ENCODE data around the gene CFAP97D2. TPM values are rescaled to one million over a fixed set of nuclear protein-coding genes. Genes with fewer than 3 reads are reported as not detected.
A peak's percentile ranks its signal among the peaks of the same experiment; 100 is the strongest.

The CFAP97D2 gene
- total and polyA plus RNA-seq, 2 donors (not counting 3 experiments of a cell fraction or from before 2014, with no cell fraction given): not detected

DNA sequence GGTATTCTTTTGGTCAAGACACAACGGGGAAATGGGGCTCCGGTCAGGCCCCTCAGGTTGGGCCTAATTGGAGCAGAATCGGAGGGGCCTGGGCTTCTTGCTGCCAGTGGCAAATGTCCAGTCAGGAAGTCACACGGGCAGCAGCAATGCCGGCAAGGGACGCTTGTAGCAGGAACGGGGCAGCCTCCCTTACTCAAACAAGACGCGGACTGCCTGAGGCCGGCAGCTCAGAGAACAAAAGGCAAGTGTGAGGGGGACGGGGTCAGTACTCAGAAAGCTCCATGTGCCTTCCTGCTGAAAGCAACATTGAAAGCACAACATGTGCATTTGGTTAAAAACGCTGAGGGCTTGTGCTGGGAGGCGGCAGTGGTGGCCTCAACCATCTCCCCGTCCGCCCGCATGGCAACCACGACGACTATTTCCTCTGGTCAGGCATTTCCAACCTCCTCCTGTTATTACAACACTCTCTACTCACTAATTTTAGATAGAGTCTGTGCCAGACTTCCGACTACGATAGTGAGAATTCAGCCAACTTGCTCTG is 26.2 kb upstream of the CFAP97D2 start:
- ChIA-PET CTCF (no interaction called here), POLR2A (no interaction called here)
- no peaks in the 10 kb centered on the region for H3K79me2 ChIP-seq (ENCODE audit: control insufficient read depth, insufficient read depth, low read length)
- dilution Hi-C loops (cut with MboI; ENCODE audit: extremely low pct_ligation_motif_present, low sequenced_read_pairs) (no loop called here), intact Hi-C loops (cut with micrococcal nuclease) (no loop called here)
- no peak for DNase-seq (ENCODE audit: low read depth, low spot score)
- FAIRE-seq: no peak
- no peaks in the 10 kb centered on the region for H3K4me1 ChIP-seq (ENCODE audit: control insufficient read depth, extremely low read depth, insufficient read depth, low read length)
- H3K27ac ChIP-seq (ENCODE audit: insufficient read depth, low read depth, low read length): no peak overlapping the region
- H3K9me1 ChIP-seq (replicated peaks; ENCODE audit: control insufficient read depth, extremely low read depth, insufficient read depth, low read length): no peaks in the 10 kb centered on the region
- H3K4me2 ChIP-seq (ENCODE audit: insufficient read depth, low read length): no peak overlapping the region
- no TSS peak for BruUV-seq (replicated peaks)
- H3K9ac ChIP-seq (replicated peaks; ENCODE audit: extremely low read depth, insufficient read depth, low read length): no peak overlapping the region
- no peak overlapping the region for H3K4me3 ChIP-seq (replicated peaks in 1 of 3; ENCODE audit: insufficient read depth in 1 of 3, low read depth in 1 of 3, low read length in 3 of 3)
- no peak overlapping the region for H2AFZ ChIP-seq (ENCODE audit: low read depth, low read length)
- no peaks in the 10 kb centered on the region for H4K20me1 ChIP-seq (replicated peaks; ENCODE audit: control insufficient read depth, extremely low read depth, insufficient read depth, low read length)
- no peaks in the 10 kb centered on the region for H3K9me3 ChIP-seq (replicated peaks; ENCODE audit: control insufficient read depth, insufficient read depth, low read length)
- TF ChIP-seq, protein P1, sequence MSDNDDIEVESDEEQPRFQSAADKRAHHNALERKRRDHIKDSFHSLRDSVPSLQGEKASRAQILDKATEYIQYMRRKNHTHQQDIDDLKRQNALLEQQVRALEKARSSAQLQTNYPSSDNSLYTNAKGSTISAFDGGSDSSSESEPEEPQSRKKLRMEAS (IDR thresholded peaks at IDR 0.05; ENCODE audit: insufficient read depth, insufficient read length): peak; percentile 8
- TF ChIP-seq, protein P2, sequence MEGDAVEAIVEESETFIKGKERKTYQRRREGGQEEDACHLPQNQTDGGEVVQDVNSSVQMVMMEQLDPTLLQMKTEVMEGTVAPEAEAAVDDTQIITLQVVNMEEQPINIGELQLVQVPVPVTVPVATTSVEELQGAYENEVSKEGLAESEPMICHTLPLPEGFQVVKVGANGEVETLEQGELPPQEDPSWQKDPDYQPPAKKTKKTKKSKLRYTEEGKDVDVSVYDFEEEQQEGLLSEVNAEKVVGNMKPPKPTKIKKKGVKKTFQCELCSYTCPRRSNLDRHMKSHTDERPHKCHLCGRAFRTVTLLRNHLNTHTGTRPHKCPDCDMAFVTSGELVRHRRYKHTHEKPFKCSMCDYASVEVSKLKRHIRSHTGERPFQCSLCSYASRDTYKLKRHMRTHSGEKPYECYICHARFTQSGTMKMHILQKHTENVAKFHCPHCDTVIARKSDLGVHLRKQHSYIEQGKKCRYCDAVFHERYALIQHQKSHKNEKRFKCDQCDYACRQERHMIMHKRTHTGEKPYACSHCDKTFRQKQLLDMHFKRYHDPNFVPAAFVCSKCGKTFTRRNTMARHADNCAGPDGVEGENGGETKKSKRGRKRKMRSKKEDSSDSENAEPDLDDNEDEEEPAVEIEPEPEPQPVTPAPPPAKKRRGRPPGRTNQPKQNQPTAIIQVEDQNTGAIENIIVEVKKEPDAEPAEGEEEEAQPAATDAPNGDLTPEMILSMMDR (IDR thresholded peaks at IDR 0.05; ENCODE audit: extremely low read depth in 1 of 2, insufficient read depth in 1 of 2, low read depth in 1 of 2, low read length in 2 of 2): no peak
- peaks cover 0 to 3% of the 10 kb centered on the region in 2 experiments for H3K27me3 ChIP-seq (ENCODE audit: control insufficient read depth in 2 of 2, insufficient read depth in 2 of 2, low read length in 2 of 2)
- H3K36me3 ChIP-seq (ENCODE audit: control insufficient read depth in 2 of 2, extremely low read depth in 1 of 2, insufficient read depth in 2 of 2, low read length in 2 of 2): no peaks in the 10 kb centered on the region

DNA sequence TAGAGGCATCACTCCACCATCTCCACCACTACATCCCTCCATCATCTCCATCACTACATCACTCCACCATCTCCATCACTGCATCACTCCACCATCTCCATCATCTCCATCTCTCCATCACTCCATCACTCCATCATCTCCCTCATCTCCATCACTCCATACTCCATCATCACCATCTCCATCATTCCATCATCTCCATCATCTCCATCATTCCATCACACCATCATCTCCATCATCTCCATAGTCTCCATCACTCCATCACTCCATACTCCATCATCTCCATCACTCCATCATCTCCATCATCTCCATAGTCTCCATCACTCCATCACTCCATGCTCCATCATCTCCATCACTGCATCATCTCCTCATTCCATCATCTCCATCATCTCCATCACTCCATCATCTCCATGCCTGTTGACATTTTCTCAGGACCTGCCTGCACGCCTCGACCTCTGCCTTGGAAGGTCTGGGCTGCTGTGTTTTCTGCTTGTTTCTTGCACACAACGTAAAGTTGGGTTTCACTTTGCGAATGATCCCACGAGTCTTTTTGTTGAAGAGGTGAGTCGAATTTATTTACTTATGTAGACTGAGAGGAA is 25.5 kb upstream of the CFAP97D2 start:
- ChIA-PET CTCF (no interaction called here), POLR2A (no interaction called here)
- H2AFZ ChIP-seq (ENCODE audit: low read depth, low read length): no peak overlapping the region
- no peaks in the 10 kb centered on the region for H3K9me1 ChIP-seq (replicated peaks; ENCODE audit: control insufficient read depth, extremely low read depth, insufficient read depth, low read length)
- TF ChIP-seq POLR2A (IDR thresholded peaks at IDR 0.05; ENCODE audit: low read depth, low read length) (no peak), MYC (IDR thresholded peaks at IDR 0.05; ENCODE audit: low read depth, low read length) (no peak), EZH2 (IDR thresholded peaks at IDR 0.05; ENCODE audit: borderline replicate concordance, low read depth, low read length, severe bottlenecking) (no peak), JUN (IDR thresholded peaks at IDR 0.05; ENCODE audit: borderline replicate concordance, insufficient read depth, insufficient read length, low read depth) (no peak)
- no peak for DNase-seq (ENCODE audit: low read depth, low spot score)
- no peak for FAIRE-seq
- no peaks in the 10 kb centered on the region for H3K79me2 ChIP-seq (ENCODE audit: control insufficient read depth, insufficient read depth, low read length)
- H3K4me2 ChIP-seq (ENCODE audit: insufficient read depth, low read length): no peak overlapping the region
- H3K4me3 ChIP-seq (replicated peaks in 1 of 3; ENCODE audit: insufficient read depth in 1 of 3, low read depth in 1 of 3, low read length in 3 of 3): no peak overlapping the region
- dilution Hi-C loops (cut with MboI; ENCODE audit: extremely low pct_ligation_motif_present, low sequenced_read_pairs) (no loop called here), intact Hi-C loops (cut with micrococcal nuclease) (no loop called here)
- no peaks in the 10 kb centered on the region for H4K20me1 ChIP-seq (replicated peaks; ENCODE audit: control insufficient read depth, extremely low read depth, insufficient read depth, low read length)
- H3K27ac ChIP-seq (ENCODE audit: insufficient read depth, low read depth, low read length): no peak overlapping the region
- H3K27me3 ChIP-seq (ENCODE audit: control insufficient read depth in 2 of 2, insufficient read depth in 2 of 2, low read length in 2 of 2): peaks cover 0 to 3% of the 10 kb centered on the region in 2 experiments
- BruUV-seq (replicated peaks): no TSS peak
- no peaks in the 10 kb centered on the region for H3K4me1 ChIP-seq (ENCODE audit: control insufficient read depth, extremely low read depth, insufficient read depth, low read length)
- H3K9me3 ChIP-seq (replicated peaks; ENCODE audit: control insufficient read depth, insufficient read depth, low read length): no peaks in the 10 kb centered on the region
- no peaks in the 10 kb centered on the region for H3K36me3 ChIP-seq (ENCODE audit: control insufficient read depth in 2 of 2, extremely low read depth in 1 of 2, insufficient read depth in 2 of 2, low read length in 2 of 2)
- no peak overlapping the region for H3K9ac ChIP-seq (replicated peaks; ENCODE audit: extremely low read depth, insufficient read depth, low read length)

Data from endothelial cell of umbilical vein (primary cell).